IMR-90 (cell line): ENCODE data around the gene PAN3. TPM values are rescaled to one million over a fixed set of nuclear protein-coding genes. Genes with fewer than 3 reads are reported as not detected.

Experiments
- ATAC-seq: fragments of 200-7000 bp; cut with Tn5 transposase; 2 replicates; pipeline ENCODE4 v1.9.1; 2020; ENCODE audit warnings: low read depth, mild to moderate bottlenecking, moderate library complexity
- BruUV-seq: library from RNA; stranded (reverse); fragments of 400-500 nt; replicated peaks from 2 replicates; lab custom pipeline; 2021; lab: Mats Ljungman, UMichigan
- CTCF ChIA-PET: fragments of 300-600 bp; formaldehyde crosslinking; extraction: SDS; loops from one replicate; lab custom pipeline; 2021; ENCODE audit warnings: antibody characterized with exemption; lab: Yijun Ruan, JAX
- POLR2A ChIA-PET: fragments of 300-600 bp; sonication (Branson Sonifier 250); formaldehyde crosslinking; loops from one replicate; lab custom pipeline; 2022; ENCODE audit warnings: antibody characterized with exemption; ENCODE audit not compliant: unreplicated experiment; lab: Charles Lee
- DNase-seq: peaks from one replicate; pipeline ENCODE4 v3.0.0; 2013
- H2AFZ ChIP-seq: replicated peaks from 2 replicates; pipeline ENCODE3; 2013; ENCODE audit warnings: low read length, mild to moderate bottlenecking; ENCODE audit not compliant: poor library complexity
- H2AK5ac ChIP-seq: 2 replicates; pipeline ENCODE4 v1.6.1; 2013; ENCODE audit warnings: low read depth, low read length, inconsistent platforms
- H2AK9ac ChIP-seq: replicated peaks from 2 replicates; pipeline ENCODE3; 2013; ENCODE audit warnings: mild to moderate bottlenecking, low read depth, low read length, moderate library complexity; ENCODE audit not compliant: poor library complexity
- H2BK120ac ChIP-seq: 2 replicates; pipeline ENCODE4 v1.6.1; 2013; ENCODE audit warnings: low read depth, low read length, inconsistent platforms
- H2BK15ac ChIP-seq: 3 replicates; pipeline ENCODE4 v1.6.1; 2013; ENCODE audit warnings: low read depth, low read length, inconsistent platforms
- H2BK20ac ChIP-seq: 2 replicates; pipeline ENCODE4 v1.6.1; 2013; ENCODE audit warnings: low read depth, mild to moderate bottlenecking, inconsistent platforms, low read length, moderate library complexity
- H2BK5ac ChIP-seq: 2 replicates; pipeline ENCODE4 v1.6.1; 2013; ENCODE audit warnings: mild to moderate bottlenecking, low read depth, low read length, inconsistent platforms; ENCODE audit not compliant: poor library complexity, severe bottlenecking
- H3K14ac ChIP-seq: replicated peaks from 2 replicates; pipeline ENCODE4 v1.6.1; 2013; ENCODE audit warnings: low read depth, low read length, inconsistent platforms
- H3K18ac ChIP-seq: 2 replicates; pipeline ENCODE4 v1.6.1; 2013; ENCODE audit warnings: low read depth, low read length, control low read depth
- H3K23ac ChIP-seq: 2 replicates; pipeline ENCODE4 v1.6.1; 2013; ENCODE audit warnings: low read depth, low read length, inconsistent platforms
- H3K27ac ChIP-seq: 2 replicates; pipeline ENCODE4 v1.5.1; 2013; ENCODE audit warnings: mild to moderate bottlenecking, control low read depth, low read length; ENCODE audit not compliant: insufficient read depth
- H3K27me3 ChIP-seq: 2 replicates; pipeline ENCODE4 v1.6.1; 2013; ENCODE audit warnings: low read length; ENCODE audit not compliant: control insufficient read depth, insufficient read depth
- H3K36me3 ChIP-seq: 2 replicates; pipeline ENCODE4 v1.6.1; 2013; ENCODE audit warnings: low read length, mixed read lengths; ENCODE audit not compliant: control insufficient read depth, insufficient read depth
- H3K4ac ChIP-seq: 2 replicates; pipeline ENCODE4 v1.6.1; 2013; ENCODE audit warnings: low read depth, low read length, inconsistent platforms
- H3K4me1 ChIP-seq: 2 replicates; pipeline ENCODE4 v1.6.1; 2013; ENCODE audit warnings: low read length, mixed read lengths; ENCODE audit not compliant: control insufficient read depth, insufficient read depth
- H3K4me2 ChIP-seq: 2 replicates; pipeline ENCODE4 v1.6.1; 2013; ENCODE audit warnings: low read depth, mild to moderate bottlenecking, control low read depth, low read length, moderate library complexity
- H3K4me3 ChIP-seq: 2 replicates; pipeline ENCODE4 v1.5.1; 2013; ENCODE audit warnings: low read depth, mild to moderate bottlenecking, control low read depth, low read length, moderate library complexity; ENCODE audit not compliant: insufficient read depth
- H3K56ac ChIP-seq: 2 replicates; pipeline ENCODE4 v1.6.1; 2013; ENCODE audit warnings: low read length, inconsistent platforms; ENCODE audit not compliant: insufficient read depth; ENCODE audit errors: extremely low read depth
- H3K79me1 ChIP-seq, 2 experiments: 2 replicates each; pipeline ENCODE4 v1.6.1; 2013; ENCODE audit warnings: low read length in 2 of 2, inconsistent platforms in 1 of 2, low read depth in 1 of 2
- H3K9ac ChIP-seq: 2 replicates; pipeline ENCODE4 v1.6.1; 2013; ENCODE audit warnings: low read depth, low read length, control low read depth
- H3K9me1 ChIP-seq: 2 replicates; pipeline ENCODE4 v1.6.1; 2013; ENCODE audit warnings: low read length, inconsistent platforms; ENCODE audit not compliant: insufficient read depth
- H3K9me3 ChIP-seq: 2 replicates; pipeline ENCODE4 v1.6.1; 2013; ENCODE audit warnings: low read length; ENCODE audit not compliant: control insufficient read depth, insufficient read depth
- H4K20me1 ChIP-seq: 2 replicates; pipeline ENCODE4 v1.6.1; 2013; ENCODE audit warnings: low read length, inconsistent platforms; ENCODE audit not compliant: insufficient read depth
- H4K5ac ChIP-seq: 2 replicates; pipeline ENCODE4 v1.6.1; 2013; ENCODE audit warnings: mild to moderate bottlenecking, low read depth, low read length, control low read depth
- H4K8ac ChIP-seq, 2 experiments: 2 replicates each; pipeline ENCODE4 v1.6.1; 2013; ENCODE audit warnings: low read depth in 2 of 2, low read length in 2 of 2, control low read depth in 1 of 2, inconsistent platforms in 1 of 2
- H4K91ac ChIP-seq: 2 replicates; pipeline ENCODE4 v1.6.1; 2013; ENCODE audit warnings: low read depth, low read length, inconsistent platforms; ENCODE audit not compliant: insufficient read depth
- BHLHE40 ChIP-seq: fragments of 150-350 bp; IDR thresholded peaks from 2 replicates; pipeline ENCODE4 v1.6.1; 2016; ENCODE audit warnings: mild to moderate bottlenecking, low read depth, low read length
- CEBPB ChIP-seq: IDR thresholded peaks from 2 replicates; pipeline ENCODE4 v1.6.1; 2012; ENCODE audit warnings: low read depth, low read length, improper control_type of control experiment
- CHD1 ChIP-seq: IDR thresholded peaks from 2 replicates; pipeline ENCODE4 v1.6.1; 2012; ENCODE audit warnings: low read depth, low read length, improper control_type of control experiment
- FOS ChIP-seq: fragments of 150-350 bp; IDR thresholded peaks from 2 replicates; pipeline ENCODE4 v1.6.1; 2016; ENCODE audit warnings: low read depth, low read length
- MAFK ChIP-seq: IDR thresholded peaks from 2 replicates; pipeline ENCODE4 v1.6.1; 2012; ENCODE audit warnings: low read depth, low read length, improper control_type of control experiment
- MAZ ChIP-seq: IDR thresholded peaks from 2 replicates; pipeline ENCODE4 v1.6.1; 2012; ENCODE audit warnings: low read depth, mild to moderate bottlenecking, low read length, improper control_type of control experiment, moderate library complexity, borderline replicate concordance
- MXI1 ChIP-seq: IDR thresholded peaks from 2 replicates; pipeline ENCODE4 v1.6.1; 2012; ENCODE audit warnings: low read depth, mild to moderate bottlenecking, low read length, moderate library complexity, borderline replicate concordance
- NFE2L2 ChIP-seq: fragments of 150-350 bp; IDR thresholded peaks from 2 replicates; pipeline ENCODE4 v1.6.1; 2016; ENCODE audit warnings: low read depth, mild to moderate bottlenecking, low read length
- POLR2A ChIP-seq: IDR thresholded peaks from 2 replicates; pipeline ENCODE4 v1.6.1; 2012; ENCODE audit warnings: mild to moderate bottlenecking, low read depth, low read length
- RAD21 ChIP-seq: IDR thresholded peaks from 2 replicates; pipeline ENCODE4 v1.6.1; 2012; ENCODE audit warnings: low read length, improper control_type of control experiment
- RCOR1 ChIP-seq: IDR thresholded peaks from 2 replicates; pipeline ENCODE4 v1.6.1; 2012; ENCODE audit warnings: mild to moderate bottlenecking, low read length, improper control_type of control experiment; ENCODE audit not compliant: insufficient replicate concordance
- RFX5 ChIP-seq: IDR thresholded peaks from 2 replicates; pipeline ENCODE4 v1.8.0; 2012; ENCODE audit warnings: low read depth, mild to moderate bottlenecking, low read length, moderate library complexity
- SMC3 ChIP-seq: fragments of 150-350 bp; IDR thresholded peaks from 2 replicates; pipeline ENCODE4 v1.6.1; 2016; ENCODE audit warnings: low read depth, mild to moderate bottlenecking, antibody characterized with exemption, low read length, moderate library complexity
- WGBS, 2 experiments: methylation state at CpG; one replicate each; pipeline versions ENCODE4 v1.1.5 to v1.1.7; 2013; ENCODE audit warnings: missing lambda C conversion rate in 2 of 2; ENCODE audit not compliant: insufficient read length in 1 of 2; ENCODE audit errors: extremely low coverage in 2 of 2; 5-methylcytosine and 5-hydroxymethylcytosine counted together
- dilution Hi-C: fragments of 300-500 bp; cut with HindIII; formaldehyde crosslinking; loops from one replicate; pipeline ENCODE4 v1.14.3; 2018; ENCODE audit warnings: low sequenced_read_pairs; ENCODE audit not compliant: unreplicated experiment
- in situ Hi-C: fragments of 300-500 bp; cut with MboI; formaldehyde crosslinking; loops from 3 replicates; pipeline ENCODE4 v1.14.3; 2019; ENCODE audit warnings: low sequenced_read_pairs, inconsistent platforms, mixed read lengths
- intact Hi-C: fragments of 100-400 bp; cut with micrococcal nuclease; formaldehyde crosslinking; loops from 2 replicates; pipeline ENCODE4 v1.10.0; 2022
- polyA plus RNA-seq, 3 experiments: library from polyadenylated mRNA; depleted of rRNA; stranded (reverse); fragments of >200 nt; gene quantifications; 2 replicates each; pipeline ENCODE4 v1.2.3, GENCODE V29; 2012; ENCODE audit warnings: low replicate concordance in 1 of 3
- total RNA-seq: library from RNA; depleted of rRNA; stranded (reverse); fragments of >200 nt; gene quantifications from 2 replicates; pipeline ENCODE4 v1.2.3, GENCODE V29; 2012
- TF ChIP-seq, protein P1 (sequence below): fragments of 150-350 bp; IDR thresholded peaks from 2 replicates; pipeline ENCODE4 v1.6.1; 2017; ENCODE audit warnings: mild to moderate bottlenecking, antibody characterized with exemption, low read length, low read depth

PAN3 gene
- total and polyA plus RNA-seq, 2 of the 4 experiments (the other 2 are of a cell fraction), result 6.6 to 15.1 TPM

DNA sequence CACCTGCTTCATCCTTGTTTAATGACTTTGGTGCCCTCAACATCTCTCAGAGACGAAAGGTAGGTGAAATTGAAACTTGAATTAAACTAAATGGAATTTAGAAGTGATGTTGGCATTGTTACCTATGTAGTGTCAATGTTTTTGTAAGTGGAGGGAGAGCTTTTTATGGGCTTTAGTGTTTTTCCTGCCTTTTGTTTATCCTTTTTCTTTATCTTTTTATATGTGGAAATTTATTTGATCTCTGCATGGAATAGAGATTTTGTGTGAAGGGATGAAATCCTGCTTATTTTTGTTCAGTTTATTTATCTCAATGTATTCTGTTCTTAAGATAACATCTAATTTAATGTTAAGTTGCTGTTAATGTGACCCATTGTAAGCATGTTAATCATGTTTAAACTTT is 39.5 kb downstream of the PAN3 start:
- H2BK15ac ChIP-seq, result no peak overlapping the region
- H3K14ac ChIP-seq, result no peak overlapping the region
- no peak overlapping the region for H2BK5ac ChIP-seq
- peaks cover 4% of the 10 kb centered on the region; the same call in 1 of the 2 replicates for H3K9me1 ChIP-seq
- no peak for ATAC-seq
- H3K27me3 ChIP-seq, result no peaks in the 10 kb centered on the region
- no peak overlapping the region for H3K4ac ChIP-seq
- H3K23ac ChIP-seq, result no peak overlapping the region
- H3K4me1 ChIP-seq, result peaks cover 2% of the 10 kb centered on the region; the same call in 1 of the 2 replicates
- WGBS, 2 experiments, result no CpG with 5 or more reads among the region's 1 CpG
- ChIA-PET POLR2A (no interaction called here), CTCF (no interaction called here)
- H3K18ac ChIP-seq, result no peak overlapping the region
- H3K9ac ChIP-seq, result no peak overlapping the region
- H4K20me1 ChIP-seq, result no peaks in the 10 kb centered on the region; the same call in 1 of the 2 replicates
- H2BK20ac ChIP-seq, result no peak overlapping the region
- H2AFZ ChIP-seq, result no peak overlapping the region
- DNase-seq, result no peak
- BruUV-seq, result no TSS peak
- no peak overlapping the region for H3K27ac ChIP-seq
- no peak overlapping the region for H2AK5ac ChIP-seq
- H2AK9ac ChIP-seq, result no peak overlapping the region
- H3K36me3 ChIP-seq, result 0 out of 2 replicates have a peak, but pooled peaks cover 3% of the 10 kb centered on the region
- intact Hi-C loops, result loop anchor here (5.0 kb wide), 1 partner anchor 36 kb away; no protein-coding TSS in a partner anchor
- H3K56ac ChIP-seq, result no peak overlapping the region
- no peak overlapping the region for H4K8ac ChIP-seq
- H3K9me3 ChIP-seq, result no peaks in the 10 kb centered on the region
- in situ Hi-C loops, result no loop called here
- H4K5ac ChIP-seq, result no peak overlapping the region
- no peak overlapping the region for H2BK120ac ChIP-seq
- H4K91ac ChIP-seq, result no peak overlapping the region
- no peak overlapping the region for H3K4me3 ChIP-seq
- no peak for TF ChIP-seq CEBPB
- TF ChIP-seq SMC3, result no peak
- no peak for TF ChIP-seq CHD1
- no peak for TF ChIP-seq BHLHE40
- no peak for TF ChIP-seq RCOR1
- TF ChIP-seq NFE2L2, result no peak
- TF ChIP-seq MAZ, result no peak
- no peak for TF ChIP-seq MAFK
- TF ChIP-seq POLR2A, result no peak
- TF ChIP-seq RAD21, result no peak
- TF ChIP-seq RFX5, result no peak
- TF ChIP-seq, protein P1, sequence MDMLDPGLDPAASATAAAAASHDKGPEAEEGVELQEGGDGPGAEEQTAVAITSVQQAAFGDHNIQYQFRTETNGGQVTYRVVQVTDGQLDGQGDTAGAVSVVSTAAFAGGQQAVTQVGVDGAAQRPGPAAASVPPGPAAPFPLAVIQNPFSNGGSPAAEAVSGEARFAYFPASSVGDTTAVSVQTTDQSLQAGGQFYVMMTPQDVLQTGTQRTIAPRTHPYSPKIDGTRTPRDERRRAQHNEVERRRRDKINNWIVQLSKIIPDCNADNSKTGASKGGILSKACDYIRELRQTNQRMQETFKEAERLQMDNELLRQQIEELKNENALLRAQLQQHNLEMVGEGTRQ, result no peak
- no peak for TF ChIP-seq MXI1
- no peak for TF ChIP-seq FOS
- dilution Hi-C loops, result no loop called here
- no peak overlapping the region for H3K4me2 ChIP-seq
- peaks cover 12 to 35% of the 10 kb centered on the region in 2 experiments for H3K79me1 ChIP-seq
